Measurements from ENCODE around the gene SSTR3. TPM values are rescaled to one million over a fixed set of nuclear protein-coding genes. Genes with fewer than 3 reads are reported as not detected.

SSTR3 gene
- total RNA-seq, 1 donor, result not detected

DNA sequence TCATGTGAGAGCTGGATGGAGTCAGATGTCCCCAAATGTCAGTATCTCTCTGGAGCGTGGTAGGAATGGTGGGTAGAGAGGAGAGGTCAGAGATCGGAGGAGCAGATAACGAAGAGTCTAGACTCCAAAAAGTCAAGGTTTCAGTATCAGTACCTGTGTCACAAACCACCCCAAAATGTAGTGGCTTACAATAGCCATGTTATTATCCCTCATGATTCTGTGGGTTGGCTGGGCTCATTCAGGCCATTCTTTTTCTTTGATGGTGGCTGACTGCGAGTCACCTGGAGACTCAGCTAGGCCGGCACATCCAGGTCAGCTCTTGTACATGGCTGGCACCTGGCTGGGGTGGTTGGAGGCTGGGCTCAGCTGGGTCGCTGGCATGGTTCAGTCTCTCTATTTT, 7.3 kb upstream of the SSTR3 start:
- TF ChIP-seq, protein P1, sequence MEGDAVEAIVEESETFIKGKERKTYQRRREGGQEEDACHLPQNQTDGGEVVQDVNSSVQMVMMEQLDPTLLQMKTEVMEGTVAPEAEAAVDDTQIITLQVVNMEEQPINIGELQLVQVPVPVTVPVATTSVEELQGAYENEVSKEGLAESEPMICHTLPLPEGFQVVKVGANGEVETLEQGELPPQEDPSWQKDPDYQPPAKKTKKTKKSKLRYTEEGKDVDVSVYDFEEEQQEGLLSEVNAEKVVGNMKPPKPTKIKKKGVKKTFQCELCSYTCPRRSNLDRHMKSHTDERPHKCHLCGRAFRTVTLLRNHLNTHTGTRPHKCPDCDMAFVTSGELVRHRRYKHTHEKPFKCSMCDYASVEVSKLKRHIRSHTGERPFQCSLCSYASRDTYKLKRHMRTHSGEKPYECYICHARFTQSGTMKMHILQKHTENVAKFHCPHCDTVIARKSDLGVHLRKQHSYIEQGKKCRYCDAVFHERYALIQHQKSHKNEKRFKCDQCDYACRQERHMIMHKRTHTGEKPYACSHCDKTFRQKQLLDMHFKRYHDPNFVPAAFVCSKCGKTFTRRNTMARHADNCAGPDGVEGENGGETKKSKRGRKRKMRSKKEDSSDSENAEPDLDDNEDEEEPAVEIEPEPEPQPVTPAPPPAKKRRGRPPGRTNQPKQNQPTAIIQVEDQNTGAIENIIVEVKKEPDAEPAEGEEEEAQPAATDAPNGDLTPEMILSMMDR (IDR thresholded peaks at IDR 0.05; ENCODE audit: insufficient read depth, low read depth, low read length), result no peak
- DNase-seq (ENCODE audit: low read depth), result no peak

DNA sequence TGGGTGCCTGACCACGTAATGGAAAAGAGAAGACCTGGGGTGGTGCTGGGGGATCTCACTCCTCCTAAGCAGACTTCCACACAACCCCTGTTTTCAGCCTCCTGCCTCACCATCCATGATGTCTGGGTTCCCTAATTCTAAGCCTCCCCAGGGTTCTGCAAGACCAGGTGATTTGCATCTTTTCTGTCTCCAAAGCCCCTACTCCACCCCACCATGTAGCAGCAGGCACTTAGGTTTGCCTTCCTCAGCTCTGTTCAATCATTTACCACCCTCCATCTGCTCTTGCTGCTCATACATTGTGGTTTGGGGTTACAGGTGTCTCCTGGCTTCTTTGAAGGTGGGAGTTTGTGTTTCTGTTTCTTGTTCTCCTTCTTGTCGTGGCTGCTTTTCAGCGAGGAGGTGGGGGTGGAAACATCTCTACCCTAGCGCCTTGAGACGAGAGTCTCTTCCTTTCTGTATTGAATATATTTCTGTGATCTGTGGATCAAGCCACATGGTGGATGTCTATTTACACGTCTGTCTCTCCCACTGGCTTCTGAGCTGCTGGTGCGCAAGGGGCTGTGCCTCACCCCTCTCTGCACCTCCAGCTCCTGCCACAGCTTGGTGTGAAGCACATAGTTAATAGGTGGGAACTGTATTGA, 6.6 kb upstream of the SSTR3 start:
- DNase-seq (ENCODE audit: low read depth), result no peak
- TF ChIP-seq, protein P1 (IDR thresholded peaks at IDR 0.05; ENCODE audit: insufficient read depth, low read depth, low read length), result no peak
- no peak overlapping the region for H3K4me3 ChIP-seq (ENCODE audit: low read depth, low read length)

More for the DNA sequence above, 7.3 kb upstream of the SSTR3 start:
- H3K4me3 ChIP-seq (ENCODE audit: low read depth, low read length), result no peak overlapping the region

DNA sequence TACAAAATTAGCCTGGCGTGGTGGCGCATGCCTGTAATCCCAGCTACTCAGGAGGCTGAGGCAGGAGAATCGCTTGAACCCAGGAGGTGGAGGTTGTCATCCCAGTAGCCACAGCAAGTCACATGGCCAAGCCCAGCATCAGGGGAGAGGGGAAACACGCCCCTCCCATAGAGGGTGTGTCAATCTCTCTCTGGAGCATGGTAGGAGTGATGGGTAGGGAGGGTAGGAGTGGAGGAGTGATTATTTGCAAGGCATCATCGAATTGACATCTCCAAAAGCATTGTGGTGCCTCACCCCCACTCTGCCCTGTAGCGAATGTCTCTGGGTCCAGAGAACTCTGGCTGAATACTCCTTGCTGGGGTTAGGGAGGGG, 6.1 kb upstream of the SSTR3 start:
- H3K4me3 ChIP-seq (ENCODE audit: low read depth, low read length), result no peak overlapping the region
- TF ChIP-seq, protein P1 (IDR thresholded peaks at IDR 0.05; ENCODE audit: insufficient read depth, low read depth, low read length), result no peak
- no peak for DNase-seq (ENCODE audit: low read depth)

DNA sequence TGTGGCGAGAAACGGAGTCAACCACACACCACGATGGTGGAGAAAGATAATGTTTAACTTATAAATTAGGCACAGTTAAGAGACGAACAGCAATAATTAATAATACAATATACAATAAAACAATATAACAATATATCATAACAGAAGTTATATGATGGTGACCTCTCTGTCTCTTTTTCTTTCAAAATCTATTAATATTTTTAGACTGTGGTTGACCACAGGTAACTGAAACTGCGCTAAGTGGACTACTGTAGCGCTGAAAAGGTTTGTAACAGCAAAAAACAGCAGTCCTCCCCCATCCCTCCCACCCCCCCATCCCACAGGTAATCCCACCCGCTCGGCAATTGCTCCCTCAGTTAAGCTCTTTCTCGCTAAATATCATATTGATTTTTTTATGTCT, 3.6 kb upstream of the SSTR3 start:
- DNase-seq (ENCODE audit: low read depth), result no peak
- no peak overlapping the region for H3K4me3 ChIP-seq (ENCODE audit: low read depth, low read length)
- TF ChIP-seq, protein P1 (IDR thresholded peaks at IDR 0.05; ENCODE audit: insufficient read depth, low read depth, low read length), result no peak

DNA sequence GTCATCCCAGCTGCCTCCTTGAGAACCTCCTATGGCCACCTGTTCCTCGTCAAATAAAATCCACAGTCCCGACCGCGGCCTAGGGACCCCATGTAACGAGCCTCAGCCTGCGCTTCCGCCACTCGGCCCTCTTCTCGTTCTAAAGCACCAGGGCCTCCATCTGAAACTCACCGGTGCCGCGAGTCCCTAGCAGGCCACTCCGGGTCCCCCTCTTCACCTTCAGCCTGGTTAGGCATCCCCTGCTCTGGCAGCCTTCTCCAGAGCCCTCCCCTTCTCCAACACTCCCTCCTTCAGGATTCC, 2.4 kb upstream of the SSTR3 start:
- no peak overlapping the region for H3K4me3 ChIP-seq (ENCODE audit: low read depth, low read length)
- TF ChIP-seq, protein P1 (IDR thresholded peaks at IDR 0.05; ENCODE audit: insufficient read depth, low read depth, low read length), result no peak
- no peak for DNase-seq (ENCODE audit: low read depth)

GRCh38 chr22:37213941-37214730, 1.9 kb upstream of the SSTR3 start:
- TF ChIP-seq, protein P1 (IDR thresholded peaks at IDR 0.05; ENCODE audit: insufficient read depth, low read depth, low read length), result no peak
- DNase-seq (ENCODE audit: low read depth), result no peak
- H3K4me3 ChIP-seq (ENCODE audit: low read depth, low read length), result no peak overlapping the region

Data from fibroblast of villous mesenchyme (primary cell).